ENCODE results near the gene KCNQ1OT1.

DNA sequence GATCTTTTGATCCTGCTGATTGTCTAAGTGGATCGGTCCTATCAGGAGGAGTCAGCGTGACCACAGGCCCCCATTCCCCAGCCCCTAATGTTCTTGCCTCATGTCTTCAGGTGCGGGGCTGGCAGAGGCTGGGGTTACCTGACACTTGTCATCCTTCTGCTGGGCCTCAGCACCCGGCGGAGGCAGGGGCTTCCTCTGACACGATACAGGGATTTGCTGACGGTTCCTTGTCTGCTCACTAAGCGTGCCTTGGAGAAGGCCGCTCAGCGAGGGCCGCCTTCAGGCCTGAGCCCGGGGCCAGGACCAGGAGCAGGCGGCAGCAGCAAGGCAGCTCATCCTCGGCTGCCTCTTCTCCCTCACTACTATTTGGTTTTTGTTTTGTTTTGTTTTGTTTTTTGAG lies 45.7 kb upstream of the KCNQ1OT1 start:
- TF ChIP-seq POLR2A (IDR thresholded peaks at IDR 0.05): no peak
- TF ChIP-seq, protein P1, sequence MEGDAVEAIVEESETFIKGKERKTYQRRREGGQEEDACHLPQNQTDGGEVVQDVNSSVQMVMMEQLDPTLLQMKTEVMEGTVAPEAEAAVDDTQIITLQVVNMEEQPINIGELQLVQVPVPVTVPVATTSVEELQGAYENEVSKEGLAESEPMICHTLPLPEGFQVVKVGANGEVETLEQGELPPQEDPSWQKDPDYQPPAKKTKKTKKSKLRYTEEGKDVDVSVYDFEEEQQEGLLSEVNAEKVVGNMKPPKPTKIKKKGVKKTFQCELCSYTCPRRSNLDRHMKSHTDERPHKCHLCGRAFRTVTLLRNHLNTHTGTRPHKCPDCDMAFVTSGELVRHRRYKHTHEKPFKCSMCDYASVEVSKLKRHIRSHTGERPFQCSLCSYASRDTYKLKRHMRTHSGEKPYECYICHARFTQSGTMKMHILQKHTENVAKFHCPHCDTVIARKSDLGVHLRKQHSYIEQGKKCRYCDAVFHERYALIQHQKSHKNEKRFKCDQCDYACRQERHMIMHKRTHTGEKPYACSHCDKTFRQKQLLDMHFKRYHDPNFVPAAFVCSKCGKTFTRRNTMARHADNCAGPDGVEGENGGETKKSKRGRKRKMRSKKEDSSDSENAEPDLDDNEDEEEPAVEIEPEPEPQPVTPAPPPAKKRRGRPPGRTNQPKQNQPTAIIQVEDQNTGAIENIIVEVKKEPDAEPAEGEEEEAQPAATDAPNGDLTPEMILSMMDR (IDR thresholded peaks at IDR 0.05): no peak
- TF ChIP-seq EP300 (IDR thresholded peaks at IDR 0.05): no peak
- no peak for TF ChIP-seq POLR2AphosphoS5 (IDR thresholded peaks at IDR 0.05)
